ENCODE results near the gene CHST1. TPM values are rescaled to one million over a fixed set of nuclear protein-coding genes. Genes with fewer than 3 reads are reported as not detected.

Gene CHST1
- total RNA-seq, 3 donors from 2014 or later (not counting 1 experiment from before 2014, with no cell fraction given): not detected

DNA sequence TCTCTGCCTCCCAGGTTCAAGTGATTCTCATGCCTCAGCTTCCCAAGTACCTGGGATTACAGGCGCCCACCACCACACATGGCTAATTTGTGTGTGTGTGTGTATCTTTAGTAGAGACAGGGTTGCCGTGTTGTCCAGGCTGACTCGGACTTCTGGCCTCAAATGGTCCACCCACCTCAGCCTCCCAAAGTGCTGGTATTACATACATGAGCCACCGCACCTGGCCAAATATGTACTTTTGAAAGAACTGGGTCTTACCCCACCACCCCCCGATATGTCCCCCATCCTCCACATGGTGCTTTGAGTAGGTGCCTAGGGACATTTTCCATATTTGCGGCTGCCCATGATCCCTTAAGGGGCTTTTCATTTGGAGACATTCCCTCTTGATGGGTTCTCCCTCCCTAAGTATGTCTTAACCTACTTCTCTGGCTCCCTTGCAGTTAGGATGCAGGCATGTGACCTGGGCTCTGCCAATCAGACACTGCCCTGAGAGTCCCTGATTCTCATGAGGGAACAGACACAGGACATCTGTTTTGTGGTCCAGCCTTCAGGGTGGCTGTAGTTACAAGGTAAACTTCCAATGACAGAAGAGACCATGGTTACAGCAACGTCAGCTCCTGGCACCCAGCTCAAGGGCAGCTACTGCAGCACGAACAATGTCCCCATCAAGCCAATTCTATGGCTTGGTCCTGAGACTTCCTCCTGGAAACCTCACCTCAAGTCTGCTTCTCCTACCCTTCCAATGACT lies 48.4 kb downstream of the CHST1 start:
- intact Hi-C loops (cut with micrococcal nuclease): no loop called here
- Mint-ChIP-seq H3K27me3 (ENCODE audit: low read depth in 2 of 2) (peaks cover 13 to 57% of the 10 kb centered on the region in 2 donors), H3K4me3 (no peak overlapping the region), H3K9me3 (no peaks in the 10 kb centered on the region), H3K27ac (no peak overlapping the region), H3K36me3 (no peaks in the 10 kb centered on the region), H3K4me1 (no peaks in the 10 kb centered on the region)
- 87% methylated on average over 7 of the region's 8 CpGs for WGBS (ENCODE audit: insufficient coverage)
- no peaks in the 10 kb centered on the region for H3K27me3 ChIP-seq (ENCODE audit: control insufficient read depth, insufficient read depth, low read length)
- H3K4me1 ChIP-seq (ENCODE audit: control insufficient read depth, insufficient read depth, low read length): no peaks in the 10 kb centered on the region
- no peak overlapping the region for H3K27ac ChIP-seq (ENCODE audit: low read length)
- peaks cover 12% of the 10 kb centered on the region for H3K9me3 ChIP-seq (ENCODE audit: control insufficient read depth, insufficient read depth, low read length)
- ATAC-seq: no peak
- no peaks in the 10 kb centered on the region for H3K36me3 ChIP-seq (ENCODE audit: control insufficient read depth, insufficient read depth, low read length)
- no peak for DNase-seq
- TF ChIP-seq, protein P1, sequence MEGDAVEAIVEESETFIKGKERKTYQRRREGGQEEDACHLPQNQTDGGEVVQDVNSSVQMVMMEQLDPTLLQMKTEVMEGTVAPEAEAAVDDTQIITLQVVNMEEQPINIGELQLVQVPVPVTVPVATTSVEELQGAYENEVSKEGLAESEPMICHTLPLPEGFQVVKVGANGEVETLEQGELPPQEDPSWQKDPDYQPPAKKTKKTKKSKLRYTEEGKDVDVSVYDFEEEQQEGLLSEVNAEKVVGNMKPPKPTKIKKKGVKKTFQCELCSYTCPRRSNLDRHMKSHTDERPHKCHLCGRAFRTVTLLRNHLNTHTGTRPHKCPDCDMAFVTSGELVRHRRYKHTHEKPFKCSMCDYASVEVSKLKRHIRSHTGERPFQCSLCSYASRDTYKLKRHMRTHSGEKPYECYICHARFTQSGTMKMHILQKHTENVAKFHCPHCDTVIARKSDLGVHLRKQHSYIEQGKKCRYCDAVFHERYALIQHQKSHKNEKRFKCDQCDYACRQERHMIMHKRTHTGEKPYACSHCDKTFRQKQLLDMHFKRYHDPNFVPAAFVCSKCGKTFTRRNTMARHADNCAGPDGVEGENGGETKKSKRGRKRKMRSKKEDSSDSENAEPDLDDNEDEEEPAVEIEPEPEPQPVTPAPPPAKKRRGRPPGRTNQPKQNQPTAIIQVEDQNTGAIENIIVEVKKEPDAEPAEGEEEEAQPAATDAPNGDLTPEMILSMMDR (IDR thresholded peaks at IDR 0.05): no peak
- no peak overlapping the region for H3K4me3 ChIP-seq (ENCODE audit: low read length)

- DNase-seq: no peak
- no peak overlapping the region for H3K4me3 Mint-ChIP-seq
- WGBS (ENCODE audit: insufficient coverage): 78% methylated on average over 4 of the region's 4 CpGs
- intact Hi-C loops (cut with micrococcal nuclease): no loop called here
- no peaks in the 10 kb centered on the region for H3K36me3 Mint-ChIP-seq
- no peak for ATAC-seq
- H3K9me3 Mint-ChIP-seq: no peaks in the 10 kb centered on the region
- Histone ChIP-seq H3K36me3 (ENCODE audit: control insufficient read depth, insufficient read depth, low read length) (no peaks in the 10 kb centered on the region), H3K27me3 (ENCODE audit: control insufficient read depth, insufficient read depth, low read length) (no peaks in the 10 kb centered on the region), H3K4me3 (ENCODE audit: low read length) (no peak overlapping the region), H3K9me3 (ENCODE audit: control insufficient read depth, insufficient read depth, low read length) (no peaks in the 10 kb centered on the region), H3K27ac (ENCODE audit: low read length) (no peak overlapping the region), H3K4me1 (ENCODE audit: control insufficient read depth, insufficient read depth, low read length) (no peaks in the 10 kb centered on the region)
- no peak overlapping the region for H3K27ac Mint-ChIP-seq
- TF ChIP-seq, protein P1 (IDR thresholded peaks at IDR 0.05): no peak
- H3K27me3 Mint-ChIP-seq (ENCODE audit: low read depth in 2 of 2): peaks cover 15 to 68% of the 10 kb centered on the region in 2 donors
- no peaks in the 10 kb centered on the region for H3K4me1 Mint-ChIP-seq
Measured at GRCh38 chr11:45615182-45615792, 50.1 kb downstream of the CHST1 start.

GRCh38 chr11:45614196-45614828 lies 51.1 kb downstream of the CHST1 start:
- Mint-ChIP-seq H3K27ac (no peak overlapping the region), H3K27me3 (ENCODE audit: low read depth in 2 of 2) (peaks cover 13 to 58% of the 10 kb centered on the region in 2 donors), H3K9me3 (peaks cover 0 to under 1% of the 10 kb centered on the region in 2 donors), H3K4me3 (no peak overlapping the region), H3K4me1 (no peaks in the 10 kb centered on the region), H3K36me3 (no peaks in the 10 kb centered on the region)
- DNase-seq (no peak), ATAC-seq (no peak)
- WGBS (ENCODE audit: insufficient coverage): 51% methylated on average over 6 of the region's 6 CpGs
- intact Hi-C loops (cut with micrococcal nuclease): no loop called here
- no peaks in the 10 kb centered on the region for H3K4me1 ChIP-seq (ENCODE audit: control insufficient read depth, insufficient read depth, low read length)
- no peak overlapping the region for H3K27ac ChIP-seq (ENCODE audit: low read length)
- TF ChIP-seq, protein P1 (IDR thresholded peaks at IDR 0.05): no peak
- no peaks in the 10 kb centered on the region for H3K9me3 ChIP-seq (ENCODE audit: control insufficient read depth, insufficient read depth, low read length)
- H3K4me3 ChIP-seq (ENCODE audit: low read length): no peak overlapping the region
- no peaks in the 10 kb centered on the region for H3K27me3 ChIP-seq (ENCODE audit: control insufficient read depth, insufficient read depth, low read length)
- H3K36me3 ChIP-seq (ENCODE audit: control insufficient read depth, insufficient read depth, low read length): no peaks in the 10 kb centered on the region
